ENCODE data around the gene ROMO1.

ROMO1 gene

GRCh38 chr20:35699127-35699956 is at the start of gene ROMO1, which contains the start of gene NFS1:
Gene ROMO1, plus strand, starts transcription at chr20:35699405. Its CDS starts 228 bp downstream, at chr20:35699633.
Gene NFS1, minus strand, starts transcription at chr20:35699352. Its CDS starts 64 bp downstream, at chr20:35699288.
- DNase-seq, result peak; percentile 91 to 94

GRCh38 chr20:35650632-35651031 is 48.6 kb upstream of the ROMO1 start:
- DNase-seq, result no peak

- no peak for DNase-seq
These were observed 47.2 kb upstream of the ROMO1 start for GRCh38 chr20:35651958-35652357.

GRCh38 chr20:35652641-35653429 is 46.4 kb upstream of the ROMO1 start:
- DNase-seq, result no peak

GRCh38 chr20:35653430-35653734 is 45.8 kb upstream of the ROMO1 start:
- DNase-seq, result no peak

- DNase-seq, result no peak
These were observed 45.3 kb upstream of the ROMO1 start for GRCh38 chr20:35653893-35654292.

GRCh38 chr20:35654415-35654814 is 44.8 kb upstream of the ROMO1 start:
- no peak for DNase-seq

- no peak for DNase-seq
These were observed 41.9 kb upstream of the ROMO1 start for GRCh38 chr20:35657271-35657670.

GRCh38 chr20:35660122-35660937 is 38.9 kb upstream of the ROMO1 start:
- DNase-seq, result no peak

GRCh38 chr20:35661053-35661452 is 38.2 kb upstream of the ROMO1 start:
- DNase-seq, result no peak

GRCh38 chr20:35661908-35662307 is 37.3 kb upstream of the ROMO1 start:
- no peak for DNase-seq

- no peak for DNase-seq
These were observed 36.7 kb upstream of the ROMO1 start for GRCh38 chr20:35662551-35662950.

GRCh38 chr20:35663516-35664465 is 35.4 kb upstream of the ROMO1 start:
- DNase-seq, result peak; percentile 34 to 52

GRCh38 chr20:35664466-35665206 is 34.6 kb upstream of the ROMO1 start, which contains the start of the genes CPNE1 and RBM12:
Gene CPNE1, minus strand, starts transcription at chr20:35664900. Its CDS starts 31,977 bp downstream, at chr20:35632923.
Gene RBM12, minus strand, starts transcription at chr20:35664900. Its CDS starts 9,578 bp downstream, at chr20:35655322.
- DNase-seq, result peak; percentile 93 to 94

GRCh38 chr20:35665949-35666288 is 33.3 kb upstream of the ROMO1 start:
- no peak for DNase-seq

- DNase-seq, result no peak
These were observed 30.0 kb upstream of the ROMO1 start for GRCh38 chr20:35669221-35669620.

- no peak for DNase-seq
These were observed 29.5 kb upstream of the ROMO1 start for GRCh38 chr20:35669681-35670080.

- DNase-seq, result no peak
These were observed 25.3 kb upstream of the ROMO1 start for GRCh38 chr20:35673884-35674283.

- DNase-seq, result no peak
These were observed 24.3 kb upstream of the ROMO1 start for GRCh38 chr20:35674921-35675320.

- DNase-seq, result no peak
These were observed 18.6 kb upstream of the ROMO1 start for GRCh38 chr20:35680452-35681183.
